Mesenteric fat pad (tissue), 1 donor: ENCODE results near the gene SPRYD3. TPM values are rescaled to one million over a fixed set of nuclear protein-coding genes. Genes with fewer than 3 reads are reported as not detected.
A peak's percentile ranks its signal among the peaks of the same experiment; 100 is the strongest.
"Not testable (repeated sequence)": the region's sequence is repeated elsewhere in the genome, so short reads cannot be mapped to it uniquely, and the experiment has no call there.

ENCODE experiments used
- DNase-seq: peaks from one replicate; pipeline ENCODE4 v3.0.0-alpha.2; 2020; ENCODE audit warnings: low spot score
- long read RNA-seq: library from polyadenylated mRNA; unstranded; transcript quantifications from one replicate; pipeline ENCODE4 v2.0.0, GENCODE V29; 2020
- total RNA-seq: library from RNA; stranded (reverse); fragmentation: NEBNext Ultra II Directional; extraction: Animal tissue kit (Norgen Biotek cat#: 25700); gene quantifications from one replicate; pipeline ENCODE4 v1.2.1, GENCODE V29; 2021
- donor health status: DM: yes; HTN: yes; CAD: no.

SPRYD3 gene
- 46.2 TPM for total RNA-seq
- long read RNA-seq, transcript SPRYD3-201 (11 exons, 2,932 nt) = major isoform, 107 of 145 reads
- long read RNA-seq, partial matches to known transcripts = 20 of 145 reads
- long read RNA-seq, other reads (novel, unspliced or antisense) = 18 of 145 reads

GRCh38 chr12:53079226-53080117 is at the start of gene SPRYD3:
Gene SPRYD3 (minus strand): TSS chr12:53079390. CDS start chr12:53079333, 57 bp downstream.
- DNase-seq = peak; percentile 99

DNA sequence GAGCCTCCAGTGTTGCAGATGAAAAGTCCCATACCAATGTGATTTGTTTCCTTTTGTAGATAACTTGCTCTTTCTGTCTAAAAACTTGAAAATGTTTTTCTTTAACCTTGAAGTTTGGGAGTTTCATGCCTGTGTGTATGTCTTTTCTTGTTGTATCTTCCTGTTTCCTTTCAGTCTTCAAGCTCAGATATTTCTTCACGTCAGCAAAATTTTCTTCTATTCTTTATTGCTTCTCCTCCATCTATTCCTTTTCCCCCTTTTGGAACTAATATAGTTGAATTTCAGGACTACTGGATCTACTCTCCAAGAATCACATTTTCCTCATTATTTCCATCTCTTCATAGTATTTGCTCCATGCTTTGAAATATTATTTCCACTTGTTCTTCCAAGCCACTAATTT is 48.0 kb upstream of the SPRYD3 start:
- DNase-seq = no peak

DNA sequence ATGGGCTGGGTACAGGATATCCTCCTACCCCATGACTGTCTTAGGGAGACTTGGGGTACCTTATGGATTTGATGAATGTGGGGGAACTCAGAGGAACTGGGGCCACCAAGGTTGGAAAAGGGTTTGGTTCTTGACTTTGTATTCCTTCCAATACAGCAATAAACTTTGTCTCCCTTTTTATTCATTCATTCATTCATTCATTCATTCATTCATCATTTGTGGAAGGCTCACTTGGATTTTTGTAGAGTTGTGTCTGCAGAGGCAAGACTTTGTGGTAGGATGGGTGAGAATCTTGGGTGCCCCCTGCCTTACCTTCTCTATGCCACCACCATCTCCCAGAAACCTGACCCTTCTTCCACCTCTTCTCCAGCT is 45.1 kb upstream of the SPRYD3 start:
- no peak for DNase-seq

GRCh38 chr12:53123578-53124351 is 44.6 kb upstream of the SPRYD3 start:
- DNase-seq = peak; percentile 84

- peak; percentile 74 for DNase-seq
Measured at GRCh38 chr12:53122961-53123468, 43.8 kb upstream of the SPRYD3 start.

DNA sequence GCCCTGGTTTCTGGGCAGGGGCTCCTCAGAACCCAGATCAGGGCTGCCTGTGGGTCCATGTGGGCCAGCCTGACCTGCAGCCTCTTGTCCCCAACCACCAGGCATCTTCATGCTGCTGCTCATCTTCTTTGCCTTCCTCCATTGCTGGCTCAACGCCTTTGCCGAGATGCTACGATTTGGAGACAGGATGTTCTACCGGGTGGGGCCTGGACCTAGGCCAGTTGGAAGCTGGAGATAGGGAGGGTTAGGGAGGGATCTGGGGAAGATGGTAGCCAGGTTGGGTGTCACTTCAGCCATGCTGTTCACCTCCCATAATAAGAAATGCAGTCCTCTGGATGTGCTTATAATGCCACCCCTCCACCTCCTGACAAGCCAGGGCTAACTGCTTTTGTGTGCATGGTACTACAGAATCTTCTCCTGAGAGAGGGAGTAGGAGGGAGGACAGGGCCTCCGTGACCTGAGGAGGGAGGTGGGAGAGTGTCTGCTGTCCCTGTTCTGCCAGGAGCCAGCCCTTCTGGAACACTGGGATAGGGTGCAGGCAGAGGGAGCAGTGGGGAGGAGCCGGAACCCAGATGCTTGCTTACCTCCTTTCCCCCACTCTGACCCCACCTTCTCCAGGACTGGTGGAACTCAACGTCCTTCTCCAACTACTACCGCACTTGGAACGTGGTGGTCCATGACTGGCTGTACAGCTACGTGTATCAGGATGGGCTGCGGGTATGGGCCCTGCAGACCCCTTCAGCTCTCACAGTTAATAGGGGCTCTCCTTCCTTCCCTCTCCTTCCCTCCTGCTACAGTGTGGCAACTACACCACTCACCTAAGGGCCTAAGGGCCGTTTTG is 41.7 kb upstream of the SPRYD3 start:
- DNase-seq = peak; percentile 82

- peak; percentile 60 for DNase-seq
Measured at GRCh38 chr12:53118751-53119300, 39.6 kb upstream of the SPRYD3 start.

- DNase-seq = peak; percentile 49
Measured at GRCh38 chr12:53115891-53116648, 36.9 kb upstream of the SPRYD3 start.

DNA sequence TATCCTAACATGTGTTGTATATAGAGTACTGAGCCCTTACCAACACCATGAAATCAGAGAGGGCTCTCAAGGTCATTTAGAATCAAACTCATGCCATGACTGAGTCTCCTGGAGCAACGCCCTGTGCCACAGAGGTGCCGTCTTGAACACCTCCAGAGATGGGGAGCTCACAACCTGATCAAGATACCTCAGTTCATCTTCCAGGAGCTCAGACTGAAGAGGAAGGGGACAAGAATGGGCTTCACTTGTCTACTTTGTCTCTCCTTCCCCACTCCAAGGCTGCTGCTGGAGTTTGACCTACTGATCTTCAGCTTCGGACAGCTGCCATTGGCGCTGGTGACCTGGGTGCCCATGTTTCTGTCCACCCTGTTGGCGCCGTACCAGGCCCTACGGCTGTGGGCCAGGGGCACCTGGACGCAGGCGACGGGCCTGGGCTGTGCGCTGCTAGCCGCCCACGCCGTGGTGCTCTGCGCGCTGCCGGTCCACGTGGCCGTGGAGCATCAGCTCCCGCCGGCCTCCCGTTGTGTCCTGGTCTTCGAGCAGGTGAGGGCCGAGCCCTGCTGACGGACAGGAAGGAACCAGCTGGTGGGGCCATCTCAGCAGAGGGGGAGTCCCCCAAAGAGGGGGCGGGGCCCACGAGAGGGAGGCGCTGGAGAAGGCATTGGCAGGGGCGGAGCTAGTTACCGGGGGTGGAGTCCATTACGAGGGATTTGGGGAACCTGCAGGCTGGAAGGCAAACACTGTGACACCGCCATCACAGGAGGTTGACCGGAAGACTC is 36.1 kb upstream of the SPRYD3 start:
- DNase-seq = peak; percentile 86

GRCh38 chr12:53113951-53114350 is 34.8 kb upstream of the SPRYD3 start:
- DNase-seq = no peak

- DNase-seq = peak; percentile 18
Measured at GRCh38 chr12:53113136-53113705, 34.0 kb upstream of the SPRYD3 start.

GRCh38 chr12:53112431-53112830 is 33.2 kb upstream of the SPRYD3 start:
- DNase-seq = not testable (repeated sequence)

- DNase-seq = peak; percentile 12
Measured at GRCh38 chr12:53107122-53107521, 27.9 kb upstream of the SPRYD3 start.

GRCh38 chr12:53105712-53106439 is 26.7 kb upstream of the SPRYD3 start:
- peak; percentile 84 for DNase-seq

DNA sequence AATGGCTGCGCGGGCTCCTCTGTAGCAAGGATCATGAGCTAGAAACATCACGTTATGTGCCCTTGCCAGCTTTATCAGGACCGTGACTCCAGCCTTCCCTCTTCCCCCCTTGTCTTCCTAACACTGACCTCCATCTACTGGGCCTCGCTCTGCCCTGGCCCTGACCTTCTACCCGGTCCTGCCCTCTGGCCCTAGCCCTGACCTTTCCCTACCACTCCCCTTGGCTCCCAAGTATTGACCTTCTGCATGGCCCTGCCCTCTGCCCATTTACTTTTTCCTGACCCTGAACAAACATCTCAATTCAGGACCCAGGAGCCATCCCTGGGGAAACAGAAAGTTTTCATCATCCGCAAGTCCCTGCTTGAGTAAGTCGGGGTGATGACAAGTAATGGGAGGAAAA is 26.1 kb upstream of the SPRYD3 start:
- peak; percentile 64 for DNase-seq

DNA sequence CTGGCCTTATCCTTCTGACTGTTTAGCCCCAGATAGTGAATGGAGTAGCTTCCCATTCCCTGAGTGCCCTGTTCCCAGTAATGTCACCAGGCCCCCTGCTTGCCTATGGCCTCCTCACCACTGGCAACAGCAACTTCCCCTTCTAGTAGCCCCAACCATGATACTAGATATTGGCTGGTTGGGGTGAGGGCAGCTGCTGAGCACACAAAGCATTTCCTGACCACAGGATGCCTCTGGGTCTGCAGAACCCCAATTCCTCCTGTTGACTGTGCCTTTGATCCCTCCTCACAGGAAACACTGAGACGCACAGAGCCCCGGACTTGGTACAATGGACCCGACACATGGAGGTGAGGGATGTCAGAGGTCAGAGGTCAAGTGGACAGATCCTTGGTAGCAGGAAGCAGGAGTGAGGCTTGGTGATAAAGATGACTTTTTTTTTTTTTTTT is 24.7 kb upstream of the SPRYD3 start:
- DNase-seq = peak; percentile 37

DNA sequence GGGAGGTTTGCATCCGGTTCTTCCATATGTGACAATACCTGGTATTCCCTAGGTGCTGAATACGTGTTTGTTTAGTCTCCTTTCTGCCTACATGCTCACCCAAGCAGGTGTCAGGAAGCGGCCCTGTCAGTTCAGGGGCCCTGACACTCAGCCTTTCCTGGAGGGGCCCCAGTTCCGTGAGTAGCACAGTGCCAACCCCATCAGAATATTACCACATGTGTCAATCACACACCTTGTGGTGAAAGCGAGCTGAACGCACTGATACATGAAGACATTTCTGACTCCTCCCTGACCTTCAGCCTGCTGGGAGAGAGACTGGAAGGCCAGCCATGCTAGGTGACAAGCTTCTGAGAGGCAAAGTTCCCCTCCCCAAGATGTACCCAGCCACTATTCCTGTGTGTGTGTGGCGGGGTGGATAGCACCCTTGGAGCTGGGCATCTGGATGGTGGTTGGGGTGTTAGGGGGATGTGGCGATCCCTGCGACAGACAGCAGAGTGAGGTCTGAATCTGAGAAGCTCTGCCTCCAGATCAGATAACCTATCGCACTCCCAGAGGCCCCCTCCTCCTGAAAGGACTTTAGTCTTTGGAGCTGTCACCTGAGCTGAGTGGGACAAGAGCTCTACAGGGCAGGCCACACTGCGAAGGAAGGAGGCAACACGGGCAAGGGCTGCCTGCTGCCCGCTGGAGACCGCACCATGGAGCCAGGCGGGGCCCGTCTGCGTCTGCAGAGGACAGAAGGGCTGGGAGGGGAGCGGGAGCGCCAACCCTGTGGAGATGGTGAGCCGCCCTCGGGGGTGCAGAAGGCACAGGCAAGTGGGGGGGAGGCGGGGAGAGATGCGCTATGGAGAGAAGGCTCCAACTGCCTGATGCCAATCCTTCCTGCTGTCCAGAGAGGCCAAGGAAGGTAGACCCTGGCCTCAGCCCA is 24.0 kb upstream of the SPRYD3 start, which contains the start of gene SOAT2:
Gene SOAT2, plus strand, starts transcription at position 604 of the 925 bp plus-strand sequence. Its CDS starts 92 bp downstream, at position 696.
- DNase-seq = peak; percentile 89
